Activated T-cell treated with anti-CD3 and anti-CD28 coated beads, Interleukin-2, amount 50 U/mL, for 1 hour (primary cell): ENCODE data around the gene GALNT17.

Source experiments
- DNase-seq: peaks from one replicate; pipeline ENCODE4 v3.0.0-alpha.2; 2020

GALNT17 gene

DNA sequence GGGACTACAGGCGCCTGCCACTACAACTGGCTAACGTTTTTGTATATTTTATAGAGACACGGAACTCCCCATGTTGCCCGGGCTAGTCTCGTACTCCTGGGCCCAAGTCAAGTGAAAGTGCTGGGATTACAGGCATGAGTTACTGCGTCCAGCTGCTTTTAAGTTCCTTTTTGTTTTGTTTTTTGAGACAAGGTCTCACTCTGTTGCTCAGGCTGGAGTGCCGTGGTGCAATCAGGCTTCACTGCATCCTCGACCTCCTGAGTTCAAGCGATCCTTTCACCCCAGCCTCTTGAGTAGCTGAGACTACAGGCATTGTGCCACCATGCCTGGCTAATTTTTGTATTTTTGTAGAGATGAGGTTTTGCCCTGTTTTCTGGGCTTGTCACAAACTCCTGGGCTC is 155.0 kb downstream of the GALNT17 start:
- no peak for DNase-seq

DNA sequence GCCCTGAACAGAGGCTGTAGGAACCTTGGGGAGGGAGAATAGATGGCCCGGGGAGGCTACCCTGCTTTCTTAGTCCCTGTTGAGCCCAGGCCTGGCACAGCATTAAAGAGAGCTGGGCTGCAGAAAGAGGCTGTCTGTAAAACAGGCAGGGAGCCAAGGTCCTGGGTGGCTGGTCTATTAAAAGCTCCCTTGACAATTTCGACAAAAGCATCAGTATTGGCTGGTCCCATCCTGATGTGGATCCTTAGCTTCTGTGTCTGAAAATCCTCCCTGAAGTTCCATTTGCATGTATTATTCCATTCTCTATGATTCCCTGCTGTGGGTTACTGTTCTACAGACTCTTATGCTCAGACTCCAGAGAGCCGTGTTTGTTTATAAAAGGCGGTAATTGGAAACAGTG is 158.5 kb downstream of the GALNT17 start:
- DNase-seq: no peak

- DNase-seq: no peak
Measured at GRCh38 chr7:71298378-71298777, 166.4 kb downstream of the GALNT17 start.

GRCh38 chr7:71300086-71300485 is 168.1 kb downstream of the GALNT17 start:
- no peak for DNase-seq

- DNase-seq: no peak
Measured at GRCh38 chr7:71300603-71301002, 168.7 kb downstream of the GALNT17 start.

DNA sequence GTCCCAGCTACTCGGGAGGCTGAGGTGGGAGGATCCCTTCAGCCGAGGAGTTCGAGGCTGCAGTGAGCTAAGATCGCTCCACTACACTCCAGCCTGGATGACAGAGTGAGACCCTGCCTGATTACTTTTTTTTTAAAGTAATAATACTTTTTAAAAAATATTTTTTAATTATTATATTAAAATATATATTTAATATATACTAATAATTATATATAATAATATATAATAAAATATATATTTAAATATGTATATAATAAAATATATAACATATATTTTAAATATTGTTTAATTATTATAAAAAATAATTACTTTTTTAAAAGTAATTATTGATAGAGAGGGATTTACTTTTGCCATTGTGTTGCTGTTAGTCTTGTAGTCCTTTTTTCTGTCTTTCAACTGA is 169.2 kb downstream of the GALNT17 start:
- no peak for DNase-seq

- no peak for DNase-seq
Measured at GRCh38 chr7:71303566-71303965, 171.6 kb downstream of the GALNT17 start.

GRCh38 chr7:71308096-71308495 is 176.2 kb downstream of the GALNT17 start:
- no peak for DNase-seq

DNA sequence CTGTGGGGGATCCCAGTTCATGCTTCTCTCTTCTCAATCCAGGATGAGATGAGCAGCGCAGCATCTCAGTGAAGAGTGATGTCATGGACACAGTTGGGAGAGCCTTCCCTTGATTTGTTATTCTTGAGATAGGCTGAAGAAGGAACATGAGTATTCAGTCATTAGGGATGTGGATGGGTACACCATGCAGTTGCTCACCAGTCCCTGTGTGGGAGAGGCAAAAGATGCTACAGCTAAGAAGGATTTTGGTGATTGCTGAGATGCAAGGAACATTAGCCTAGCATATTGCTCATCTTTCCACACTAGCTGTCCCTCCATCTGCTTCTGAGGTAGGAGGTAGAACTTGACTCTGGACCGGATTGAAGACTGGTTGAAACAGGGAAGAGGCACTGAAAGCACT is 179.6 kb downstream of the GALNT17 start:
- DNase-seq: no peak

DNA sequence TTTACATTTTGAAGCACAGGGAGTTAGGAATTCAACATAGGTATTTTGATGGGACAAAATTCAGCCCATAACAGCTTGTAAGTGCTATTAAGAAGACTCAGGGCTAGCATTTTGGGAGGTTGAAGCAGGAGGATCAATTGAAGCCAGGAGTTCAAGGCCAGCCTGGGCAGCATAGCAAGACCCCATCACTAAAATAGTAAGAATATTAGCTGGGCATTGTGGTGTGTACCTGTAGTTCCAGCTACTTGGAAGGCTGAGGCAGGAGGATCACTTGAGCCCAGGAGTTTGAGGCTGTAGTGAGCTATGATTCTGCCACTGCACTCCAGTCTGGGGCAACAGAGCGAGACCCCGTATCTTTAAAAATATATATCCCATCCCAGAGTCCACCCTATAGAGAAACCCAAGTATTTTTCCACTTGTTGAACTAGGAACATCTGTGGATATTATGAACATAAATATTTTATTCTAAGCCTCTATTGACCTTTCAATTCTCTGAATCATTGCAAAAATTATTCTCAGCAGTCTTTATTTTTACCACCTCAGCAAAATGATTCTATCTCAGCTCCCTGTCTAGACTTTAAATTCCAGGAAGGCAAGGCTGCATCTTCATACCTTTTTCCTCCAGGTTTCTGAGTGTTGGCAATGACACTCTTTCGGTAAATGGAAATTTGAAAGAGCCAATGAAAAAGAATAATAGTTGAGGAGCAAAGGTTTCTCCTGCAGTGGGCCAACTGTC is 181.0 kb downstream of the GALNT17 start:
- DNase-seq: no peak

DNA sequence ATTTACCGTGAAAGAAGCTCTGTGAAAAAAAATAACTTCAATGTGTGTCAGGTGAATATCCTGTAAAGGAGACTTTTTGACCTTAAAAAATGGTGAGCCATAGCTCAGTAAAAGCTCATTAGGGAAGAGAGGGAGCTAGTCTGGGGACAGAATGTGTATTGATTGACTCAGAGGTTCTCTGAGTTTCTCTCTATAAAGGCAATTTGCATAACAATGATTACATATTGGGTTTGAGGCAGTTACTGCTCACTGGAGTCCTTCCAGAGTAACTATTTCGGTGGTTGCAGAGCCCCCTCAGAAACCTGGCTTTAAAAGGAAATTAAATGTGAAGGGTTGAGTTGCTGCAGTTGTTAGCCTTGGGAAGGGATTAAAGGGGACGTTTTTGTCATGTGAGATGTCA is 181.6 kb downstream of the GALNT17 start:
- DNase-seq: no peak

- DNase-seq: no peak
Measured at GRCh38 chr7:71320916-71321315, 189.0 kb downstream of the GALNT17 start.

- DNase-seq: no peak
Measured at GRCh38 chr7:71322201-71322600, 190.3 kb downstream of the GALNT17 start.

- DNase-seq: no peak
Measured at GRCh38 chr7:71323726-71324125, 191.8 kb downstream of the GALNT17 start.

DNA sequence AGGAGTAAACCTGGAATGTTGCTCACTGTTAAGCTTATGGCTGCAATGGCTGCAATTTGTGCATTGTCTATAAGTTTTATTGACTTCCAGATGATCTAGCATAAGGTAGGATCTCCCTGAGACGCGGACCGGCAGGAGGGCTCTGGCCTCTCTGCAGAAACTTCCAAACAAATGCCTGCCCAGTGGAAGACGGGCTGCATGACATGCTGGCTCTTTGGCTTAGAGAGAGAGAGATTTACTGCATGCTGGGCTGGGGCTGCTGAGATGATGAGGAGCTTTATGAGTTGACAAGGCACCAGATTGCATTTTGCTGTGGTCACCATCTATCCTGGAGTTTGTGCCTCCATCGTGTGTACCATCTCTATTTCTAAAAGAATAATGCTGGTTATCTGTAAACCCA is 193.2 kb downstream of the GALNT17 start:
- DNase-seq: no peak

- no peak for DNase-seq
Measured at GRCh38 chr7:71326595-71326994, 194.7 kb downstream of the GALNT17 start.

GRCh38 chr7:71327946-71328345 is 196.0 kb downstream of the GALNT17 start:
- no peak for DNase-seq

DNA sequence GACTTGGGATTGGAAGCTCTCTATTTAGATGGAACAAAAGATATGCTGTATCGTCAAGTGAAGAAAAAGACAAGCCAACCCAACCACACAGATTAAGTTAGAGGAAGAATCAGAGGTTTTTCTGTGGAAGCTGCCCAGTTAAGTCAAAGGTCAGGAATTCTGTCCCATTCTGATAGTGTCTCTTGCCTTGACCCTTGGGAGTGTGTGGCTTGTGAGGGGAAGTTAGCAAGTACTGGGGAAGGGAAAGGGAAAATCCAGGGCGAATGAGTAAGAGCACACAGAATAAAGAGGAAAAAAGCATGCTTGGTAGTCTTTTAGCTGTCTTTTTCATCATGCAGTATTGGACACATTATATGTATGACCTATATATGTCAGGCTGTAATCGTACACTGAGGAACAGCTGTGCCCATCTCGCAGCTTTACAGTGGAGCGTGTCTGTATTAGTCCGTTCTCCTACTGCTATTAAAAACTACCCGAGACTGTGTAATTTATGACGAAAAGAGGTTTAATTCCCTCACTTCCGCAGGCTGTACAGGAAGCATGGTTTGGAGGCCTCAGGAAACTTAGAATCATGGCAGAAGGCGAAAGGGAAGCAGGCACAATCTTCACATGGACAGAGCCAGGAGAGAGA is 197.2 kb downstream of the GALNT17 start:
- no peak for DNase-seq

DNA sequence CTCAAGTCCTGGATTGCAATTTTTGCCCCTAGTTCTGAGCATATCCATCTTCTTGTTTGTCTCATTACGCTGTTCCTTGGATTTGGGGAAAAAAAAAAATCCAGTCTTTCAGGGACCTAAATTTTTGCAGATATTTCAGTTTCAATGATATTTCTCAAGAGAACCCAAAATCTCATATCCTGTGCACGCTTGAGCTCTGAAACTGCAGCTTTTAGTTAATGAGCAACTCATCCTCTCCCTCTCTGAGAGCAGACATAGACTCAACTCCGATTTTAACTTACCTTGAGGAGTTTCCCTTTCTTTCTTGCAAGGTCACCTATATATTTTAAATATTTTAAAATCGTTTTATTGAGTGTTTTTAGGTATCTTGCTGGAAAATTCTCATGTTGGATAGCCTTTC is 200.3 kb downstream of the GALNT17 start:
- no peak for DNase-seq

GRCh38 chr7:71334541-71334940 is 202.6 kb downstream of the GALNT17 start:
- no peak for DNase-seq

- no peak for DNase-seq
Measured at GRCh38 chr7:71338866-71339265, 206.9 kb downstream of the GALNT17 start.

GRCh38 chr7:71339924-71340323 is 208.0 kb downstream of the GALNT17 start:
- no peak for DNase-seq

DNA sequence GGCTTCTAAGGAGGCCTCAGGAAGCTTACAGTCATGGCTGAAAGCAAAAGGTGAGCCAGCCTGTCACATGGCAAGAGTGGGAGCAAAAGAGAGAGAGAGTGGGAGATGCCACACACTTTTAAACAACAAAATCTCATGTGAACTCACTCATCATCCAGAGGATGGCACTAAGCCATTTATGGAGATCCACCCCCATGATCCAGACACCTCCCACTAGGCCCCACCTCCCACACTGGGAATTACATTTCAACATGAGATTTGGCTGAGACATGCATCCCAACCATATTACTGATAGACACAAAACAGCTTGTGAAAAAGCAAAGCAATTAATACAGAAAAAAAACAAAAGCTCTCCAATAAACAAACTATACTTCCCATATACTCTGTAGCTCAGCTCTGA is 210.3 kb downstream of the GALNT17 start:
- no peak for DNase-seq

DNA sequence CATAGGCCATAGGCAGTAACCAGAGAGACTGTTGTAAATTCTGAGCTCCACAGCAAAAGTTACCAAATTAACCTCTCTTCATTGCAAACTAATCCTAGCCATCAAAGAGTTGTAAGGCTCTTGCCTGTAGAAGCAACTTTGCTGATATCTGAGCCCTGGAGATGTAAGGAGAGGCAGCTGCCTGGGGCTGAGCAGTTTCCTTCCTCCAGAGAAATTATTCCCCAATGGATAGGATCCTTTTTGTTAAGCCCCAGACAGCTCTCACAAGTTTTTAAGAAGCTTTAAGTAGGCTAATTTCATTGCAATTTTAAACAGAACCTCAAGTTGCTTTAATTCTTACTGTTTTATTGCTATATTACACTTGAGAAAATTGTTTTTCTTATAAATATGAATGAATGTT is 211.1 kb downstream of the GALNT17 start:
- DNase-seq: no peak

GRCh38 chr7:71343892-71344291 is 211.9 kb downstream of the GALNT17 start:
- no peak for DNase-seq
